IMR-90 (cell line): ENCODE measurements around the gene DIP2C. TPM values are rescaled to one million over a fixed set of nuclear protein-coding genes. Genes with fewer than 3 reads are reported as not detected.

Experiments used
- ATAC-seq: fragments of 200-7000 bp; cut with Tn5 transposase; 2 replicates; pipeline ENCODE4 v1.9.1; 2020; ENCODE audit warnings: low read depth, mild to moderate bottlenecking, moderate library complexity
- BruUV-seq: library from RNA; stranded (reverse); fragments of 400-500 nt; replicated peaks from 2 replicates; lab custom pipeline; 2021; lab: Mats Ljungman, UMichigan
- CTCF ChIA-PET: fragments of 300-600 bp; formaldehyde crosslinking; extraction: SDS; loops from one replicate; lab custom pipeline; 2021; ENCODE audit warnings: antibody characterized with exemption; lab: Yijun Ruan, JAX
- POLR2A ChIA-PET: fragments of 300-600 bp; sonication (Branson Sonifier 250); formaldehyde crosslinking; loops from one replicate; lab custom pipeline; 2022; ENCODE audit warnings: antibody characterized with exemption; ENCODE audit not compliant: unreplicated experiment; lab: Charles Lee
- DNase-seq: peaks from one replicate; pipeline ENCODE4 v3.0.0; 2013
- H2AFZ ChIP-seq: replicated peaks from 2 replicates; pipeline ENCODE3; 2013; ENCODE audit warnings: low read length, mild to moderate bottlenecking; ENCODE audit not compliant: poor library complexity
- H2AK5ac ChIP-seq: 2 replicates; pipeline ENCODE4 v1.6.1; 2013; ENCODE audit warnings: low read depth, low read length, inconsistent platforms
- H2AK9ac ChIP-seq: replicated peaks from 2 replicates; pipeline ENCODE3; 2013; ENCODE audit warnings: mild to moderate bottlenecking, low read depth, low read length, moderate library complexity; ENCODE audit not compliant: poor library complexity
- H2BK120ac ChIP-seq: 2 replicates; pipeline ENCODE4 v1.6.1; 2013; ENCODE audit warnings: low read depth, low read length, inconsistent platforms
- H2BK15ac ChIP-seq: 3 replicates; pipeline ENCODE4 v1.6.1; 2013; ENCODE audit warnings: low read depth, low read length, inconsistent platforms
- H2BK20ac ChIP-seq: 2 replicates; pipeline ENCODE4 v1.6.1; 2013; ENCODE audit warnings: low read depth, mild to moderate bottlenecking, inconsistent platforms, low read length, moderate library complexity
- H2BK5ac ChIP-seq: 2 replicates; pipeline ENCODE4 v1.6.1; 2013; ENCODE audit warnings: mild to moderate bottlenecking, low read depth, low read length, inconsistent platforms; ENCODE audit not compliant: poor library complexity, severe bottlenecking
- H3K14ac ChIP-seq: replicated peaks from 2 replicates; pipeline ENCODE4 v1.6.1; 2013; ENCODE audit warnings: low read depth, low read length, inconsistent platforms
- H3K18ac ChIP-seq: 2 replicates; pipeline ENCODE4 v1.6.1; 2013; ENCODE audit warnings: low read depth, low read length, control low read depth
- H3K23ac ChIP-seq: 2 replicates; pipeline ENCODE4 v1.6.1; 2013; ENCODE audit warnings: low read depth, low read length, inconsistent platforms
- H3K27ac ChIP-seq: 2 replicates; pipeline ENCODE4 v1.5.1; 2013; ENCODE audit warnings: mild to moderate bottlenecking, control low read depth, low read length; ENCODE audit not compliant: insufficient read depth
- H3K27me3 ChIP-seq: 2 replicates; pipeline ENCODE4 v1.6.1; 2013; ENCODE audit warnings: low read length; ENCODE audit not compliant: control insufficient read depth, insufficient read depth
- H3K36me3 ChIP-seq: 2 replicates; pipeline ENCODE4 v1.6.1; 2013; ENCODE audit warnings: low read length, mixed read lengths; ENCODE audit not compliant: control insufficient read depth, insufficient read depth
- H3K4ac ChIP-seq: 2 replicates; pipeline ENCODE4 v1.6.1; 2013; ENCODE audit warnings: low read depth, low read length, inconsistent platforms
- H3K4me1 ChIP-seq: 2 replicates; pipeline ENCODE4 v1.6.1; 2013; ENCODE audit warnings: low read length, mixed read lengths; ENCODE audit not compliant: control insufficient read depth, insufficient read depth
- H3K4me2 ChIP-seq: 2 replicates; pipeline ENCODE4 v1.6.1; 2013; ENCODE audit warnings: low read depth, mild to moderate bottlenecking, control low read depth, low read length, moderate library complexity
- H3K4me3 ChIP-seq: 2 replicates; pipeline ENCODE4 v1.5.1; 2013; ENCODE audit warnings: low read depth, mild to moderate bottlenecking, control low read depth, low read length, moderate library complexity; ENCODE audit not compliant: insufficient read depth
- H3K56ac ChIP-seq: 2 replicates; pipeline ENCODE4 v1.6.1; 2013; ENCODE audit warnings: low read length, inconsistent platforms; ENCODE audit not compliant: insufficient read depth; ENCODE audit errors: extremely low read depth
- H3K79me1 ChIP-seq, 2 experiments: 2 replicates each; pipeline ENCODE4 v1.6.1; 2013; ENCODE audit warnings: low read length in 2 of 2, inconsistent platforms in 1 of 2, low read depth in 1 of 2
- H3K9ac ChIP-seq: 2 replicates; pipeline ENCODE4 v1.6.1; 2013; ENCODE audit warnings: low read depth, low read length, control low read depth
- H3K9me1 ChIP-seq: 2 replicates; pipeline ENCODE4 v1.6.1; 2013; ENCODE audit warnings: low read length, inconsistent platforms; ENCODE audit not compliant: insufficient read depth
- H3K9me3 ChIP-seq: 2 replicates; pipeline ENCODE4 v1.6.1; 2013; ENCODE audit warnings: low read length; ENCODE audit not compliant: control insufficient read depth, insufficient read depth
- H4K20me1 ChIP-seq: 2 replicates; pipeline ENCODE4 v1.6.1; 2013; ENCODE audit warnings: low read length, inconsistent platforms; ENCODE audit not compliant: insufficient read depth
- H4K5ac ChIP-seq: 2 replicates; pipeline ENCODE4 v1.6.1; 2013; ENCODE audit warnings: mild to moderate bottlenecking, low read depth, low read length, control low read depth
- H4K8ac ChIP-seq, 2 experiments: 2 replicates each; pipeline ENCODE4 v1.6.1; 2013; ENCODE audit warnings: low read depth in 2 of 2, low read length in 2 of 2, control low read depth in 1 of 2, inconsistent platforms in 1 of 2
- H4K91ac ChIP-seq: 2 replicates; pipeline ENCODE4 v1.6.1; 2013; ENCODE audit warnings: low read depth, low read length, inconsistent platforms; ENCODE audit not compliant: insufficient read depth
- CHD1 ChIP-seq: IDR thresholded peaks from 2 replicates; pipeline ENCODE4 v1.6.1; 2012; ENCODE audit warnings: low read depth, low read length, improper control_type of control experiment
- MAFK ChIP-seq: IDR thresholded peaks from 2 replicates; pipeline ENCODE4 v1.6.1; 2012; ENCODE audit warnings: low read depth, low read length, improper control_type of control experiment
- WGBS, 2 experiments: methylation state at CpG; one replicate each; pipeline versions ENCODE4 v1.1.5 to v1.1.7; 2013; ENCODE audit warnings: missing lambda C conversion rate in 2 of 2; ENCODE audit not compliant: insufficient read length in 1 of 2; ENCODE audit errors: extremely low coverage in 2 of 2; 5-methylcytosine and 5-hydroxymethylcytosine counted together
- dilution Hi-C: fragments of 300-500 bp; cut with HindIII; formaldehyde crosslinking; loops from one replicate; pipeline ENCODE4 v1.14.3; 2018; ENCODE audit warnings: low sequenced_read_pairs; ENCODE audit not compliant: unreplicated experiment
- in situ Hi-C: fragments of 300-500 bp; cut with MboI; formaldehyde crosslinking; loops from 3 replicates; pipeline ENCODE4 v1.14.3; 2019; ENCODE audit warnings: low sequenced_read_pairs, inconsistent platforms, mixed read lengths
- intact Hi-C: fragments of 100-400 bp; cut with micrococcal nuclease; formaldehyde crosslinking; loops from 2 replicates; pipeline ENCODE4 v1.10.0; 2022
- polyA plus RNA-seq, 3 experiments: library from polyadenylated mRNA; depleted of rRNA; stranded (reverse); fragments of >200 nt; gene quantifications; 2 replicates each; pipeline ENCODE4 v1.2.3, GENCODE V29; 2012; ENCODE audit warnings: low replicate concordance in 1 of 3
- total RNA-seq: library from RNA; depleted of rRNA; stranded (reverse); fragments of >200 nt; gene quantifications from 2 replicates; pipeline ENCODE4 v1.2.3, GENCODE V29; 2012
- TF ChIP-seq, protein P1 (sequence below): fragments of 150-350 bp; IDR thresholded peaks from 2 replicates; pipeline ENCODE4 v1.6.1; 2016; ENCODE audit warnings: low read depth, mild to moderate bottlenecking, low read length, moderate library complexity, borderline replicate concordance

The DIP2C gene
- total and polyA plus RNA-seq, 2 of the 4 experiments (the other 2 are of a cell fraction): 8.6 to 17.3 TPM

DNA sequence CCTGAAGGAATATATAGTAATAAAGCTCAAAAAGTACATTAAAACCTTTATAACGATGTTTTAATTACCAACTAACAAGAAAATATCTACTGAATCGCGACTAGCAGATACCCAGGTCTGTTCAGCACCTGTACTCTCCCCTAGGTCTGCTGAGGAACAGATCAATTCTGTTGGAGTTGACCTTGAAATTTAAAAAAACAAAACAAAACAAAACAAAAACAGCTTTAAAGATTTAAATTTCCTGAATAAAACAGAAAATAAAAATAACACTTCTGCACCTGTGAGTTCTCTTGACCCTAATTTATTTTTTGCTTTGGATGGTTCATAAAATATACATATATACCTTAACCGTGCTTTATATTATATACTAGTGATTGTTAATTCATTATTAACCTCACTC is 24.6 kb downstream of the DIP2C start:
- Histone ChIP-seq H3K56ac (no peak overlapping the region), H3K4ac (no peak overlapping the region), H3K14ac (no peak overlapping the region), H3K27me3 (no peaks in the 10 kb centered on the region), H3K4me3 (no peak overlapping the region), H2BK20ac (no peak overlapping the region), H3K36me3 (no peaks in the 10 kb centered on the region), H2BK5ac (peak overlapping the region; percentile 1), H2AK9ac (no peak overlapping the region), H3K4me2 (no peak overlapping the region), H3K9me3 (no peaks in the 10 kb centered on the region), H3K9ac (no peak overlapping the region), H2AFZ (no peak overlapping the region), H3K18ac (no peak overlapping the region), H4K5ac (no peak overlapping the region), H3K79me1 (peaks cover 38 to 90% of the 10 kb centered on the region in 2 experiments), H4K8ac (no peak overlapping the region), H3K4me1 (peaks cover 32% of the 10 kb centered on the region), H2BK15ac (no peak overlapping the region), H4K91ac (no peak overlapping the region), H2BK120ac (no peak overlapping the region), H3K27ac (no peak overlapping the region), H2AK5ac (no peak overlapping the region), H4K20me1 (peaks cover 87% of the 10 kb centered on the region), H3K23ac (no peak overlapping the region), H3K9me1 (peaks cover 26% of the 10 kb centered on the region)
- ATAC-seq (no peak), DNase-seq (no peak)
- dilution Hi-C loops: no loop called here
- intact Hi-C loops: no loop called here
- CTCF ChIA-PET: no interaction called here
- TF ChIP-seq, protein P1, sequence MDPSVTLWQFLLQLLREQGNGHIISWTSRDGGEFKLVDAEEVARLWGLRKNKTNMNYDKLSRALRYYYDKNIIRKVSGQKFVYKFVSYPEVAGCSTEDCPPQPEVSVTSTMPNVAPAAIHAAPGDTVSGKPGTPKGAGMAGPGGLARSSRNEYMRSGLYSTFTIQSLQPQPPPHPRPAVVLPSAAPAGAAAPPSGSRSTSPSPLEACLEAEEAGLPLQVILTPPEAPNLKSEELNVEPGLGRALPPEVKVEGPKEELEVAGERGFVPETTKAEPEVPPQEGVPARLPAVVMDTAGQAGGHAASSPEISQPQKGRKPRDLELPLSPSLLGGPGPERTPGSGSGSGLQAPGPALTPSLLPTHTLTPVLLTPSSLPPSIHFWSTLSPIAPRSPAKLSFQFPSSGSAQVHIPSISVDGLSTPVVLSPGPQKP: no peak
- TF ChIP-seq MAFK (no peak), CHD1 (no peak)
- WGBS, 2 experiments: no CpG with 5 or more reads among the region's 4 CpGs
- in situ Hi-C loops: no loop called here
- POLR2A ChIA-PET: no interaction called here
- no TSS peak for BruUV-seq
